H1 (cell line): ENCODE results near the gene TAGLN3. TPM values are rescaled to one million over a fixed set of nuclear protein-coding genes. Genes with fewer than 3 reads are reported as not detected.

Experiments
- CEBPB ChIP-seq: IDR thresholded peaks from 2 replicates; pipeline ENCODE4 v1.6.1; 2012; ENCODE audit warnings: low read depth, low read length
- RNF2 ChIP-seq: fragments of 200-900, 300-1000 bp; sonication (generic); IDR thresholded peaks from 2 replicates; pipeline ENCODE4 v1.7.1; 2016; ENCODE audit warnings: borderline replicate concordance, low read depth, mild to moderate bottlenecking, antibody characterized with exemption, low read length; ENCODE audit not compliant: poor library complexity, severe bottlenecking; ENCODE audit errors: missing control alignments
- SIX5 ChIP-seq: IDR thresholded peaks from 2 replicates; pipeline ENCODE4 v1.6.1; 2011; ENCODE audit warnings: mild to moderate bottlenecking, low read depth, low read length
- TCF12 ChIP-seq: IDR thresholded peaks from 2 replicates; pipeline ENCODE4 v1.6.1; 2011; ENCODE audit warnings: low read depth, mild to moderate bottlenecking, low read length
- polyA plus RNA-seq, 7 experiments: library from polyadenylated mRNA; depleted of rRNA in 3 of 7; stranded (reverse) in 5 of 7; unstranded in 2 of 7; fragments of >200 nt in 5 of 7; fragments of 200-250 nt in 2 of 7; gene quantifications; 1 replicate in 5 of 7; 2 replicates in 1 of 7; 4 replicates in 1 of 7; pipeline versions ENCODE4 v1.2.1 to v1.2.3, GENCODE V29; 2011 to 2013; ENCODE audit warnings: missing spikeins in 2 of 7, mixed read lengths in 2 of 7
- total RNA-seq: library from RNA; stranded (reverse); fragmentation: NEBNext Ultra II Directional; extraction: Animal tissue kit (Norgen Biotek cat#: 25700); gene quantifications from 2 replicates; pipeline ENCODE4 v1.2.1, GENCODE V29; 2021

TAGLN3 gene
- total and polyA plus RNA-seq, 2 of the 8 experiments (the other 6 are each of a cell fraction or from before 2014, with no cell fraction given): 6.3 to 7.5 TPM

- TF ChIP-seq TCF12 (no peak), RNF2 (no peak), SIX5 (no peak), CEBPB (no peak)
Measured at GRCh38 chr3:111979434-111980038, 19.2 kb upstream of the TAGLN3 start (continued).
